Measurements from ENCODE around the gene TMEM37.

TMEM37 gene

GRCh38 chr2:119461811-119462210, 30.2 kb downstream of the TMEM37 start:
- no peak for DNase-seq

- DNase-seq, result no peak
Observed at GRCh38 chr2:119462574-119462973, 30.9 kb downstream of the TMEM37 start.

GRCh38 chr2:119463136-119463535, 31.5 kb downstream of the TMEM37 start:
- peak; percentile 42 for DNase-seq

- no peak for DNase-seq
Observed at GRCh38 chr2:119463990-119464389, 32.3 kb downstream of the TMEM37 start.

DNA sequence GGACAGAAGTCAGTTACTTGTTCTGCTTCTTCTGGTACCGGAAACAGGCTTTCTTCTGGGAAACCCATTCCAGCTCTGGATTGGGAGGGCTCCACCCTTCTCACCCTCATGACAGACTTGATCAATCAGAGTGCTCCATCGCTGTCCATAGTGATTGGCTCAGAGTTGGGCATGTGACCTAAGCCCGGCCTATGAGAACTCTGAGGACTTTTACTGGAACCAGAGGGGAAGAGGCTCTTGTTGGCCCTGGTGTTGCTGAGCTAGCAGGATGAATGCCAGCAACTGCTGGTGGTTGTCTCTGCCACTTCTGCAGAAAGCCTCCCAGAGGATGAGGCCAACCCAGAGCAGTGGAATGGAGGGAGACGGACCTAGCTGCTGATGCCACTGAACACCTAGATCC, 33.3 kb downstream of the TMEM37 start:
- no peak for DNase-seq

GRCh38 chr2:119465687-119466086, 34.0 kb downstream of the TMEM37 start:
- DNase-seq, result no peak

DNA sequence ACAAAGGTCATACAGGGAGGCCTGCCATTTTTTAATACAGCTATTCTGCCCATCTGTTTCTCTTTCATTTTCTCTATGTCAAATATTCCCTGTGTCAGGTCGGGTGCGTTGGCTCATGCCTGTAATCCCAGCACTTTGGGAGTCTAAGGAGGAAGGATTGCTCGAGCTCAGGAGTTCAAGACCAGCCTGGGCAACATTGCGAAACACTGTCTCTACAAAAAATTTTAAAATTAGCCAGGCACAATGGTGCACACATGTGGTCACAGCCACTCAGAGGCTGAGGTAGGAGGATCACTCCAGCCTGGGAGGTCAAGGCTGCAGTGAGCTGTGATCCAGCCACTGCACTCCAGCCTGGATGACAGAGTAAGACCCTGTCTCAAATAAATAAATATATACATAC, 34.7 kb downstream of the TMEM37 start:
- no peak for DNase-seq

DNA sequence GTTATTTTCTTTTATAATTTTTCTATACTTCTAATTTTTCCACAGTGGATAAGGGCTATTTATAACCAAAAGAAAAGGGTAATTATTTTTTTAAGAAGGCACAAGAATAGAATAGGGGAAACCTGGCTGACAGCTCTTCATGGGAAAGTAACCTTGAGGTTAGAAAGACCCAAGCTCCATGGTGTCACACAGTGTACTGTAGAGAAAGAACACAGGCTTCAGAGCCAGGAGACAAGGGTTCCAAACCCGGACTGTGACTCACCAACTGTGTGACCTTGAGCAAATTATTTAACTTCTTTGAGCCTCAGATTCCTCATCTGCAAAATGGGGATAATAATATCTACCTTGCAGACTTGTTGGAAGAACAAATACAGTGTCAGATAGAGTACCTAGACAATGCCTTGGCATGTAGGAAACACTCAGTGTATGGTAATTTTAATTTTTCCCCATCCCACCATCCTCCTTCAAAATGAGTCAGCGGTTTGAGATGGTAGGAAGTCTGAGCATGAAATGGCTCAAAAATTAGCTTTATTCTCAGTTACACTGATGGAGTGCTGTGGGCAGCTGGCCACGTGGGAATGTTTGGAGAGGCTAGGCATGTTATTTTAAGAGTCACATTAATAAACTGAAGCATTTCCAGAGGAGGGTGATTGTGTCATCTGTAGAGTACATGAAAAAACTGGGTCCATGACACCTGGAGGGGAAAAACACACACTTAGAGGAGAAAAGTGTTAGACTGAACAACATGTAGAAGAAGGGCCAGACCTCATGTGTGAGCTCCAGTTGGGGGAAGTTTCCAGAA, 36.7 kb downstream of the TMEM37 start:
- DNase-seq, result no peak

- DNase-seq, result no peak
Observed at GRCh38 chr2:119469131-119469530, 37.5 kb downstream of the TMEM37 start.

DNA sequence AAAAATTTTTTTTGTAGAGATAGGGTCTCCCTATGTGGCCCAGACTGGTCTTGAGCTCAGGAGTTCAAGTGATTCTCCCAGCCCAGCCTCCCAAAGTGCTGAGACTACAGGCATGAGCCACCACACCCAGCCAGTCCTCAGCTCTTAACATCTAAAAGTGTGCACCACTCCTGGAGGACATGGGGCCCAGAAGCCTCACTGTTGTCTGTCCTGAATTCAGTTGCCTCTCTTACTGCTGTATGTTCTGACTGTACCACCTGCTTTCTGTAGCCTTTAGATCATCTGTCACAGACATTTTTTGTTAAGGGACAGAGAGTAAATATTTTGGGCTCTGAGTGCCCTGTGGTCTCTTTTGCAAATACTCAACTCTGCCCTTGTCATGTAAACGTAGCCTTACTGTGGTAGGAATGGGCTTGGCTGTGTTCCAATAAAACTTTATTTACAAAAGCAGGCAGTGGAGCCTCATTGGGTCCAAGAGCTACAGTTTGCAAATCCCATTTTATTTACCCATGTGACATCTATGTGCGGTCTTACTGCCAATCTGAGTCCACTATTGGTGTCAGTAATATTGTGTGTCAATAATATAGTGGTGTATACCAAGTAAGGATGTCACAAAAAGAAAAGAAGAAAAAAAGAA, 38.1 kb downstream of the TMEM37 start:
- no peak for DNase-seq

GRCh38 chr2:119472749-119473148, 41.1 kb downstream of the TMEM37 start:
- no peak for DNase-seq

DNA sequence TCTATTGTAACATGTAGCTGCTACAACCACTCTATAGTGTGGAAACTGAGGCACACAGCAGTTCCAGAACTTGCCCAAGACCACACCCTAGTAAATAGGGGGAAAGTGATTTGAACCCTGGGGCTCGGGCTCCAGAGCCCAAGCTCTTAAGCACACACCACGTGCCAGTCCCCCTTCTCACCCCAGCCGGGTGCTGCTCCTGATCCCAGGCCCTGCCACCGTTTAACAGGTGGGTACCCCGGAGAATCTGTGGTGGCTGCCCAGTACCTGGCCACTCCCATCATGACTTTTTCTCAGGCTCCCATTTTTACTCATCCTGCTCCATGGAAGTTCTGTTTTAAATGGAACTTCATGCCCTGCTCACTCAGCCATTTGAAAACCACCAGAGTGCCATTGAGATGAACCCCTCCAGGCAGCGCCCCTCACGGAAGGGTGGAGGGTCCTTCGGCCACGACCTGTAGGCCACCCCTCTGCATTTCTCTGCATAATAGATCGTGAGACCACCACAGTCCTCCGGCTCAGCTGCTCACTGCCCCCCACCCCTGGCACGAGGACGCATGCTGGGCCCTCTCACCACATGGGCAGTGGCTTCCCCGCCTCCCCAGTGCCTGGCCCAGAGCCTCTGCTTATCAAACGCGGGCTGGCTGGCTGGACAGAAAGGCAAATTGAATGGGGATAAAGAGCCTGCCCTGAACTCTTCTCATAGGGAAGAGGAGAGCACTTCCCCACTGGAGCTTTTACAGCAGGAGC, 42.1 kb downstream of the TMEM37 start:
- no peak for DNase-seq

- no peak for DNase-seq
Observed at GRCh38 chr2:119474371-119475224, 42.9 kb downstream of the TMEM37 start.

DNA sequence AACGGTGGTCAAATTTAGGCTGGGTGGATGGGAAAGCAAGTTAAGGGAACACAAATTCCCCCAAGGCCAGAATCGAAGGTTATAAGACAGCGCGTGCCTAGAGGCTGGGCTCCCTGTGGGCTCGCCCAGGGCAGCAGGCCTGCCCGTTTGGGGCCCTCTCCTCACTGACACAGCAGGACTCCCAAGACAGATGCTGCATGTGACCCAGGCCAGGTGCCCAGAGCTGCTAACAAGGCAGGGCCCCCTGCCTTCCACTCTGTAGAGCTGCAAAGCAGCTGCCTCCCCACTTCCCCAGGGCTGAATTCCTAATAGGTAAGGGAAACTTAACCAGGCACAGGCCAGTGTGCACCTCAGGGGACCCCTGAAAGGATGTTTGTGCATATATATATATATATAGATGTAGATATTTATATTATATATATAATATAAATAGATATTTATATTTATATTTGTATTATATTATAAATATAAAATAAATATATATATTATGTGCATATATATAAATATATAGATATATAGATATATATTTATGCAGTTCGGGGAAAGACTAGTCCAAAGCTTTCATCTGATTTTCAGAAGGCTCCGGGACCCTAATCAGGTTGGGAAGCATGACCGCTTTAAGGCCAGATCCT, 43.7 kb downstream of the TMEM37 start:
- no peak for DNase-seq

GRCh38 chr2:119475857-119476244, 44.2 kb downstream of the TMEM37 start:
- no peak for DNase-seq

DNA sequence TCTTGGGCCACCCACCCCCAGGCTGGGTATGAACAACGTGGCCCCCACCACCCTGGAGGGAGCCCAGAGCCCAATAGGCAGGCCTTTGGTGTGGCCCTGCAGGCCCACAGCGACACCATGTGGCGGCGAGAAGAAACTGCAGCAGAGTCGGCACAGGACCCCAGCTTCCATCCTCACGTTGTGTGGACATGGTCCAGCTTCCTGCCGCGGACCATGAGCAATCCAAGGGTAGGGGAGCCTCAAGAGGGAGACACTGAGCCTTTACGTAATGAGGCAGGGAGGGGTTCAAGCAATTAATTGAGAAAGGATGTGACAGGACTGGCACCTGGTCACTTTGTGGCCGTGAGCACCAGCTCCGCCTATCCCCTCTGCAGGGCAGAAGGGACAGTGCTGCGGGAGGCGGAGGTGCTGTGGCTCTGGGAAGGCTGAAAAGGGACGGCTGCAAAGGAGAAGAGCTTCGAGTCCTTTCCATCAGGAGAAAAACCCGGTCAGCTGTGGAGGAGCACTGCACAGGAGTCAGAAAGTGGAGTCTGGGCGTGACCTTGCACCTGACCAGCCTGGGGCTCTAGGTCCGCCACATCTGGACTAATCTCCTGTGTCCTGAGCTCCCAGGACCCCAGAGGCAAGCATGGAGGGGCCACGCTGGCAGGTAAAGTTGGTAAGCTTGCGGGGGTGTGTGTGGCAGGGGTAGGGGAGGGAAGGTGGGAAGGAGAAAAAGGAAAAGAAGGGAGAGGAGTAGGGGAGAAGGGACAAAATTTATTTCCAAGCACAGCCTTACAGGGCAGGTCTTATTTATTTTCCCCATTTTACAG, 44.9 kb downstream of the TMEM37 start:
- peak; percentile 51 for DNase-seq

DNA sequence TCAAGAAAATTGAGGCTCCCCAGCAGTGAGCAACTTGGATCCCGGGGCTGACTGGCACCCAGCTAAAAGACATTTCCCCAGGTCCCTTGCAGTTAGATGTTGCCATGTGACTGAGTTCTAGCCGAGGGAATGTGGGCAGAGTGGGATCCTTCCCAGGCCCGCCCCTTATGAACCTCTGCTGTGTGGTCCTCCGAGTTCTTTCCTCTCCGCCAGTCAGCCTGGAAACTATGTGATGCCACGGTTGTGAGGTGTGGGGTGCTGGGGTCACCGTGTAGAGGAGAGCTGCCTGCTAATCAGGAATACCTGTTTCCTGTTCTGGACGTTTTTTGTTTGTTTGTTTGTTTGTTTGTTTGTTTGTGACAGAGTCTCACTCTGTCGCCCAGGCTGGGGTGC, 45.5 kb downstream of the TMEM37 start:
- no peak for DNase-seq

GRCh38 chr2:119478188-119478977, 46.7 kb downstream of the TMEM37 start:
- DNase-seq, result no peak

DNA sequence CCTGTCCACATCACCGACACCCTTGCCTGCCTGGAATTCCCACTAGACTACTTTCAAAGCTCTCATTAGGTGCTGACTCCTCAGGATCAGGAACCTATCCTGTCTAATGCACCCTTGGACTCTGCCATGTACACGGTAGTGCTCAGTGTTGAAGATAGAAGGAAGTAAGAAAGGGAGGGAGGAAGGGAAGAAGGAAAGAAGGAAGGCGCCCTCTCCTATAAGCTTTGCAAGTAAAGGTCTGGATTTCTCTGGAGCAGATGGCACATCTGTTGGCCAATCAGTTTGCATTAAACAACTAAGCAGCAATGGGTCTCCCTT, 47.3 kb downstream of the TMEM37 start:
- DNase-seq, result no peak

- DNase-seq, result no peak
Observed at GRCh38 chr2:119480184-119480583, 48.5 kb downstream of the TMEM37 start.

- DNase-seq, result no peak
Observed at GRCh38 chr2:119480718-119481142, 49.1 kb downstream of the TMEM37 start.
